Uterus (tissue), 4 donors: ENCODE data around the gene PLCL1. TPM values are rescaled to one million over a fixed set of nuclear protein-coding genes. Genes with fewer than 3 reads are reported as not detected.

Experiments
- DNase-seq, 2 donors: peaks; one replicate each; pipeline ENCODE4 v3.0.0-alpha.2; 2019 to 2020
- H3K27ac ChIP-seq, 2 donors: fragments of 200-600 bp; sonication (generic); 1 replicate in 1 of 2; 2 replicates in 1 of 2; pipeline ENCODE4 v1.5.1; 2016 to 2018
- H3K27me3 ChIP-seq, 2 donors: fragments of 200-600 bp; sonication (generic); one replicate each; pipeline ENCODE4 v1.5.1; 2018 to 2019; ENCODE audit warnings: control low read depth in 1 of 2
- H3K36me3 ChIP-seq, 2 donors: fragments of 200-600 bp; sonication (generic); one replicate each; pipeline ENCODE4 v1.5.1; 2019; ENCODE audit warnings: control low read depth in 1 of 2
- H3K4me1 ChIP-seq, 2 donors: fragments of 200-600 bp; sonication (generic); one replicate each; pipeline ENCODE4 v1.5.1; 2018 to 2019; ENCODE audit warnings: control low read depth in 1 of 2
- H3K4me3 ChIP-seq, 2 donors: fragments of 200-600 bp; sonication (generic); 1 replicate in 1 of 2; 2 replicates in 1 of 2; pipeline ENCODE4 v1.5.1; 2018 to 2019; ENCODE audit warnings: mild to moderate bottlenecking in 1 of 2
- H3K9me3 ChIP-seq, 2 donors: fragments of 200-600 bp; sonication (generic); one replicate each; pipeline ENCODE4 v1.5.1; 2019; ENCODE audit warnings: control low read depth in 1 of 2
- POLR2A ChIP-seq, 2 donors: fragments of 450-650 bp; IDR thresholded peaks; one replicate each; pipeline ENCODE4 v1.6.1; 2016; ENCODE audit warnings: antibody characterized with exemption in 2 of 2, mild to moderate bottlenecking in 1 of 2, moderate library complexity in 1 of 2
- intact Hi-C: fragments of 100-400 bp; cut with DNase I; formaldehyde crosslinking; loops from one replicate; pipeline ENCODE4 v1.15.1; 2023; ENCODE audit warnings: low total_unique reads
- total RNA-seq, 4 donors: library from RNA; depleted of rRNA in 3 of 4; stranded (reverse); fragments of >200 nt in 3 of 4; gene quantifications; one replicate each; pipeline versions ENCODE4 v1.1.0 to v1.2.4, GENCODE V29; 2014 to 2023
- TF ChIP-seq, protein P1 (sequence below), 4 experiments: fragments of 200-600 bp in 2 of 4; fragments of 450-650 bp in 2 of 4; sonication (generic) in 2 of 4; IDR thresholded peaks; one replicate each; pipeline ENCODE4 v1.5.1; 2016 to 2019; ENCODE audit warnings: antibody characterized with exemption in 4 of 4, mild to moderate bottlenecking in 2 of 4, moderate library complexity in 1 of 4
- donor health status: DM: yes; HTN: yes; CAD: no.

PLCL1 gene
- total RNA-seq, 4 donors from 2014 or later: 7.3 to 32.5 (median 15.0) TPM

DNA sequence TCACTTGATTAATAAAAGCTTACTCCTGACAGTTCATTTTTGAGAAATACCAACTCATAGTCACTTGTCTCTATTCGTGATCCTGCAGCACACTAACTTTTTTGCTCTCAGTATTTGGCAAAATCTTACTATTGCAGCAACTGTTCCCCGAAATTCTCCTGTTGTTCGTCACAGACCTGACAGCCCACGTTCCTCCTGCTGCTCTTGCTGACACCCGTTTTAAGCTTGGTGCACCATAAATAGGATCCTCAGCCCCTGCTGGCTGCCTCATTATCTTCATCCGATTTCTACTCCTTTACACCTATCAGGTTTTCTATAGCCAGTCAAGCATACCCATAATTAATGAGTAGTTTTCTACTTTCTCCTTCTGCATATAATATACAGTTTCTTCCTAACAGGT, 368.8 kb downstream of the PLCL1 start:
- Histone ChIP-seq H3K4me3 (no peak overlapping the region), H3K9me3 (no peaks in the 10 kb centered on the region), H3K27ac (no peak overlapping the region), H3K4me1 (no peaks in the 10 kb centered on the region), H3K36me3 (no peaks in the 10 kb centered on the region), H3K27me3 (no peaks in the 10 kb centered on the region)
- intact Hi-C loops: no loop called here
- no peak for TF ChIP-seq POLR2A (IDR thresholded peaks at IDR 0.05)
- TF ChIP-seq, protein P1, sequence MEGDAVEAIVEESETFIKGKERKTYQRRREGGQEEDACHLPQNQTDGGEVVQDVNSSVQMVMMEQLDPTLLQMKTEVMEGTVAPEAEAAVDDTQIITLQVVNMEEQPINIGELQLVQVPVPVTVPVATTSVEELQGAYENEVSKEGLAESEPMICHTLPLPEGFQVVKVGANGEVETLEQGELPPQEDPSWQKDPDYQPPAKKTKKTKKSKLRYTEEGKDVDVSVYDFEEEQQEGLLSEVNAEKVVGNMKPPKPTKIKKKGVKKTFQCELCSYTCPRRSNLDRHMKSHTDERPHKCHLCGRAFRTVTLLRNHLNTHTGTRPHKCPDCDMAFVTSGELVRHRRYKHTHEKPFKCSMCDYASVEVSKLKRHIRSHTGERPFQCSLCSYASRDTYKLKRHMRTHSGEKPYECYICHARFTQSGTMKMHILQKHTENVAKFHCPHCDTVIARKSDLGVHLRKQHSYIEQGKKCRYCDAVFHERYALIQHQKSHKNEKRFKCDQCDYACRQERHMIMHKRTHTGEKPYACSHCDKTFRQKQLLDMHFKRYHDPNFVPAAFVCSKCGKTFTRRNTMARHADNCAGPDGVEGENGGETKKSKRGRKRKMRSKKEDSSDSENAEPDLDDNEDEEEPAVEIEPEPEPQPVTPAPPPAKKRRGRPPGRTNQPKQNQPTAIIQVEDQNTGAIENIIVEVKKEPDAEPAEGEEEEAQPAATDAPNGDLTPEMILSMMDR (IDR thresholded peaks at IDR 0.05): no peak
- peak; percentile 15 to 20 for DNase-seq

DNA sequence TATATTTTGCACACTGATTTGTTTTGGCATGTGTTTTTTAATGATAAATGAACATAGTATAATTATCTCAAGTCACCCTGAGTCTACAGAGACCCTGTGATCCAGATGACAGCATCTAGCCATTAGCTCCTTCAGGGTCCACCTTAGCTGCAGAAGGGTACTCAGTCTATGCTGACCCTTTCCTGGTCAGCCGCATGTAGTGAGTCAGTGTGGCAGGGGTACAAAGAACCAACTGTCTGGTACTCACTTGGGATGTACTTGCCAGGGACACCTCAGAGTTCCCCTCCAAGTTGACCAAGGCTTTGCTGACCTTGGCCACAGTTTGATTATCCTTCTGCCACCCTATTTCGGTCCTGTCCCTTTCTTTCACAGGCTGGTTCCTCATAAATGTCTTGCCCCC, 369.5 kb downstream of the PLCL1 start:
- Histone ChIP-seq H3K27me3 (no peaks in the 10 kb centered on the region), H3K4me3 (no peak overlapping the region), H3K27ac (no peak overlapping the region), H3K4me1 (no peaks in the 10 kb centered on the region), H3K36me3 (no peaks in the 10 kb centered on the region), H3K9me3 (no peaks in the 10 kb centered on the region)
- TF ChIP-seq, protein P1 (IDR thresholded peaks at IDR 0.05): no peak
- TF ChIP-seq POLR2A (IDR thresholded peaks at IDR 0.05): no peak
- DNase-seq: no peak
- intact Hi-C loops: no loop called here

DNA sequence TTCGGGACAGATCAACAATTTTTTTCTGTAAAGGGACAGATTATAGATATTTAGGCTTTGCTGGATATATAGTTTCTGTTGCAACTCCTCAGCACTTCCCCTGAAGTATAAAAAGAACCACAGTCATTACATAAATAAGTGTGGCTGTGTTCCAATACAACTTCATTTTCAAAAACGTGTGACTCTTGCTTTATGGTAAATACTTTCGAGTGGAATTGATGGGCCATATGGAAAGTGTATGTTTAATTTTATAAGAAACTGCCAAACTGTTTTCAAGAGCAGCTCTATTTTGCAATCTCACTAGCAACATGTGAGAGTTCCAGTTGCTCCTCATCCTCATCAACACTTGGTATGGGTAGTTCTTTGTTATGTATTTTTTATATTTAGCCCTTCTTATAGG, 370.9 kb downstream of the PLCL1 start:
- no peak for DNase-seq
- intact Hi-C loops: no loop called here
- no peaks in the 10 kb centered on the region for H3K9me3 ChIP-seq

DNA sequence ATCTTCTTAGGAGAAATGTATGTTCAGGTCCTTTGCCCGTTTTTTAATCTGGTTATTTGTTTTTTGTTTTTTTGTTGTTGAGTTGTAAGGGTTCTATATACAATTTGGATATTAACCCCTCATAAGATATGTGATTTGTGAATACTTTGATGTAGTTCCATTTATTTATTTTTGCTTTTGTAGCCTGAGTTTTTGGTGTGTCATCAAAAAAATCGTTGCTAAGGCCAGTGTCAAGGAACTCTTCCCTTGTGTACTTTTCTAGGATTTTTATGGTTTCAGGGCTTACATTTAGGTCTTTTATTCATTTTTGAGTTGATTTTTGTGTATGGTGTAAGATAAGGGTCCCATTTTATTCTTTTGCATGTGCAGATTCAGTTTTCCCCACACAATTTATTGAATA, 372.6 kb downstream of the PLCL1 start:
- TF ChIP-seq, protein P1 (IDR thresholded peaks at IDR 0.05): no peak
- TF ChIP-seq POLR2A (IDR thresholded peaks at IDR 0.05): no peak
- no peak for DNase-seq
- no peak overlapping the region for H3K4me3 ChIP-seq
- no peaks in the 10 kb centered on the region for H3K4me1 ChIP-seq
- H3K36me3 ChIP-seq: no peaks in the 10 kb centered on the region
- intact Hi-C loops: no loop called here
- H3K9me3 ChIP-seq: no peaks in the 10 kb centered on the region
- H3K27ac ChIP-seq: no peak overlapping the region
- no peaks in the 10 kb centered on the region for H3K27me3 ChIP-seq

More for the DNA sequence above, 370.9 kb downstream of the PLCL1 start:
- Histone ChIP-seq H3K36me3 (no peaks in the 10 kb centered on the region), H3K27ac (no peak overlapping the region), H3K4me1 (no peaks in the 10 kb centered on the region), H3K27me3 (no peaks in the 10 kb centered on the region), H3K4me3 (no peak overlapping the region)
- TF ChIP-seq POLR2A (IDR thresholded peaks at IDR 0.05): no peak
- TF ChIP-seq, protein P1 (IDR thresholded peaks at IDR 0.05): no peak

DNA sequence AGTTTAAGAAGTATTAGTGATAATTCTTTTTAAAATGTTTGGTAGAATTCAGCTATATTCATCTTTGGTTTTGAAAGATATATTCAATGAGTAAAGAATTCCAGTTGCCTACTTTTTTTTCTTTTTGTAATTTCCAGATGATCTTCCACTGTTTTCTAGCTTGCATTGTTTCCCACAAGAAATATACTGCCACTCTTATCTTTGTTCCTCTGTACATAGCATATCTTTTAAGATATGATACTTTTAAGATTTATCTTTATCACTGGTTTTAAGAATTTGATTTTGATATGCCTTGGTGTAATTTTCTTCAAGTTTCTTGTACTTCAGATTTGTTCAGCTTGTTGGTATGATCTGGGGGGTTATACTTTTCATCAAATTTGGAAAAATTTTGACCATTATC, 374.4 kb downstream of the PLCL1 start:
- H3K9me3 ChIP-seq: no peaks in the 10 kb centered on the region
- H3K36me3 ChIP-seq: no peaks in the 10 kb centered on the region
- intact Hi-C loops: no loop called here
- no peak for DNase-seq
- H3K27me3 ChIP-seq: no peaks in the 10 kb centered on the region
- TF ChIP-seq, protein P1 (IDR thresholded peaks at IDR 0.05): no peak
- no peak for TF ChIP-seq POLR2A (IDR thresholded peaks at IDR 0.05)
- no peaks in the 10 kb centered on the region for H3K4me1 ChIP-seq
- H3K4me3 ChIP-seq: no peak overlapping the region
- H3K27ac ChIP-seq: no peak overlapping the region
